T-helper 17 cell (primary cell): Measurements from ENCODE around the gene FOXK1. TPM values are rescaled to one million over a fixed set of nuclear protein-coding genes. Genes with fewer than 3 reads are reported as not detected.

Experiments used
- ATAC-seq: fragments of 150-1000 bp; cut with Tn5 transposase; 2 replicates; pipeline ENCODE4 v1.10.0; 2021; ENCODE audit warnings: mild to moderate bottlenecking, moderate library complexity
- DNase-seq, 3 donors: peaks; one replicate each; pipeline versions ENCODE4 v3.0.0 to v3.0.0-alpha.2; 2020 to 2021
- H3K9me3 ChIP-seq: one replicate; pipeline ENCODE4 v1.7.0; 2013; ENCODE audit warnings: low read length, mild to moderate bottlenecking; ENCODE audit not compliant: control insufficient read depth, poor library complexity, severe bottlenecking
- H3K27ac Mint-ChIP-seq: one replicate; pipeline ENCODE4 v1.8.0; 2022; ENCODE audit warnings: mild to moderate bottlenecking, moderate library complexity, mixed read lengths
- H3K27me3 Mint-ChIP-seq: one replicate; pipeline ENCODE4 v1.8.0; 2022; ENCODE audit warnings: mixed read lengths
- H3K36me3 Mint-ChIP-seq: one replicate; pipeline ENCODE4 v1.8.0; 2022; ENCODE audit warnings: low read depth, mixed read lengths
- H3K4me1 Mint-ChIP-seq: one replicate; pipeline ENCODE4 v1.8.0; 2022; ENCODE audit warnings: mild to moderate bottlenecking, mixed read lengths
- H3K4me3 Mint-ChIP-seq: one replicate; pipeline ENCODE4 v1.8.0; 2022; ENCODE audit warnings: mild to moderate bottlenecking, moderate library complexity, mixed read lengths
- total RNA-seq, 4 donors: library from RNA in 2 of 4; stranded (reverse) in 2 of 4; gene quantifications; one replicate each; pipeline ENCODE4 v1.2.3 and lab custom pipeline; 2022 to 2026

Gene FOXK1
- total RNA-seq, 2 donors from 2014 or later, result 59.8 to 60.9 TPM

DNA sequence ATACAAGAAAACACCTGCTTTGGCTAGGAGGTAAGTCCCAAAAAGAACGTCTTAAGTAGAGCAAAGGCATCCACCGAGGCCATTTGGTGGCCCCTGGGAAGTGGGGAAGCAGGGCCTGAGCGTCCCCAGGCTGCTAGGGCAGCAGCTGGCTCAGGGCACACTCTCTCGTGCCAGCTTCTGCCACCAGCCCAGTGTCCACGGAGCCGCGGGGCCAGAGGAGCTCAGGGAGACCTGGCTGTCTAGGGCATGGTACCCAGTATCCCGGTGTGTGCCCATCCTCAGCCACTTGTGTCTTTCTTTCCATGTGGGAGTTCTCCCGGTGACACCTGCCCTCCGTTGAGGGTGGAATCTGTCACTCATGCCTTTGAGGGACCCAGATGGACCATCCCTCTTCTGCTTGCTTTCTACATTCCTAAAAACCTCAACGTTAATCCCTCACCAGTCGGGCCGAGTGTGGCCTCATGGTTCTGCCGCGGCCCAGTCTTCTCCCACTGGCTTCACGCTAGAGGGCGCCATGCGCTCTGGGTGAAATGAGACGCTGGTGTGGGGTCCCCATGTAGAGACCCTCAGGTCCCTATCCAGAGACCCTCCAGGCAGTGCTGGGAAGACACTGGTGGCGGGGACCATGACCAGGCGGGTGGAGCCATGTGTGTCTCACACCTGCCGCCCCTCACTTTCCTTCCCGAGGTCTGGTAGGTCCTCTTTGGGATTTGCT, 83.8 kb downstream of the FOXK1 start:
- H3K27ac Mint-ChIP-seq, result peak overlapping the region; percentile 51
- no peaks in the 10 kb centered on the region for H3K36me3 Mint-ChIP-seq
- H3K4me3 Mint-ChIP-seq, result no peak overlapping the region
- no peak for ATAC-seq
- DNase-seq, result no peak
- peaks cover 2% of the 10 kb centered on the region for H3K4me1 Mint-ChIP-seq
- H3K9me3 ChIP-seq, result no peaks in the 10 kb centered on the region
- no peaks in the 10 kb centered on the region for H3K27me3 Mint-ChIP-seq

DNA sequence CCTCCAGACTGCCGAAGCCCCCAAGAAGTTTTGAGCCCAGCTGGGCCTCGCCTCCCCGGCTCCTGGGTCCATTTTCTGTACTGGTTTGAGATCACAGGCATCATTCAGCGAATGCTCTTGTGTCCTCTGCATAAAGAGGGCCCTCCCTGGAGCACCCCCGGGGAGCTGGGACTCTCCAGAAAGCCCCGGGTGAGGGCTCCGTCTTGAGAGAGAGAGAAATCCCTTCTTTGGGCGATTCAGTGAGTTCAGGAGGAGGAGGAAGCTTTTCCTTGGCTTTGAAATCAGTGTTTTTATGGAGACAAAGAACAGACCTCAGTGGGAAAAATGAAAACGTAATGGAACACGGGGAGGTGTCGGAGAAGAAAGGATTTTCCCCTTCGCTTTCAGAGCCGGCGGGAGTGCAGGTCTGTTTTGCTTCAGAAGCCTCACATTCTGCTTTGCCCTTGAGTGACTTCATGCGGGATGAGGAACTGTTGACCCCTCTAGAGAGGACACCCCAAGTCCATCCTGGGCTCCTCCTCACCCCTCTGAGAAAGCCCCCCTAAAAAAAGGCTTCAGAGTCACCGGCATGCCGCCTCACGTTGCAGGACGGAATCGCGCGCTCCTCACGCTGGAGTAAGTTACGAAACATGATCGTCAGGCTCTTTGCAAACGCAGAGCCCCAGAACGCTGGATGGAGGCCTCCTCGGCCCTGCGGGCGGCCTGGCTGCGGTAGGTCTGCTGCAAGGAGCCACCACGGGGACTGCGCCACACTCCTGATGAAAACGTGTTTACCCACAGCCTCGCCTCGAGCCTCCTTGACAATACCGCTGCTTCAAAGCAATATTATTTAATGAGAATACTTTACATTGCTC, 84.8 kb downstream of the FOXK1 start:
- H3K9me3 ChIP-seq, result no peaks in the 10 kb centered on the region
- Mint-ChIP-seq H3K27ac (no peak overlapping the region), H3K27me3 (no peaks in the 10 kb centered on the region), H3K36me3 (no peaks in the 10 kb centered on the region), H3K4me1 (peaks cover 2% of the 10 kb centered on the region), H3K4me3 (no peak overlapping the region)
- DNase-seq (no peak), ATAC-seq (no peak)

DNA sequence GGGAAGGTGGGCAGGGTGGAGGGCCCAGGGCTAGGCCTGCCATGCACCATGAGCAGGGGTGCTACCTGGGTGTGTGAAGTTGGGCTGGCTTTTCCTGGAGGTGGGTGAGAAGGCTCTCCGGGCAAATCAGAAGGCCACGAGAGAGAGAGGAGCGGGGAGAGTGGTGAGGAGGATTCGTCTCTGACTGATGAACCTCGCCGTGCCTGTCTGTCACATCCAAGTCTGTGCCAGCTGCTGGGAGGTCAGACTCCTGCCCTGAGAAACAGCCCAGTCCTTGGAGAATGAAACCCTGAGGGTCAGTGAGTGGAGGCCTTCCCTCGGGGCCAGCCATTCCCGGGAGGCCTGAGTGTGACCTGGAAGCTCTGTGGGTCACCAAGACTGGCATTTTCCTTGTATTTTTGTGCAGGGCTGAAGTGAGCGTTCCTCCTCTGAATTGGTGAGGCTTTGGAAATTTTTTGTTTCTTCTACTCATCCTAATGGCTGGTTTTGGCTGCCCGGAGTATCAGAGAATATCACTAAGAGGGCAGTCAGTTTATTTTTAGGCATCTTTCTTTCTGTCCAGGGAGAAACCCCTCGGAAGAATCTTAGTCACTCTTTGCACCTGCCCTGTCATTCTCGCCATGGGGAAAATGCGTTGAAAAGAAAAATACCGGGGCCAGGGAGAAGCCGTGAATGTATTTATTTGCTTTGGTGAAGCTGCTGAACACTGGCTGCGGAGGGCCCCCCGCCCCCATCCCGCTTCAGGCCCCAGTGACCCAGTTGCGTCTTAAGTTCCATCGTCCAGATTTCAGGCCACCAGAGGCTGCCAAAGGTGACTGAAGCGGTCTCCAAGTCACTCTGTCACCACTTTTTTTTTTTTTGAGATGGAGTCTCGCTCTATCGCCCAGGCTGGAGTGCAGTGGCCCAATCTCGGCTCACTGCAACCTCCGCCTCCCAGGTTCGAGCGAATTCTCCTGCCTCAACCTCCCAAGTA, 86.8 kb downstream of the FOXK1 start:
- no peak for DNase-seq
- Mint-ChIP-seq H3K36me3 (no peaks in the 10 kb centered on the region), H3K4me1 (peaks cover 5% of the 10 kb centered on the region)

DNA sequence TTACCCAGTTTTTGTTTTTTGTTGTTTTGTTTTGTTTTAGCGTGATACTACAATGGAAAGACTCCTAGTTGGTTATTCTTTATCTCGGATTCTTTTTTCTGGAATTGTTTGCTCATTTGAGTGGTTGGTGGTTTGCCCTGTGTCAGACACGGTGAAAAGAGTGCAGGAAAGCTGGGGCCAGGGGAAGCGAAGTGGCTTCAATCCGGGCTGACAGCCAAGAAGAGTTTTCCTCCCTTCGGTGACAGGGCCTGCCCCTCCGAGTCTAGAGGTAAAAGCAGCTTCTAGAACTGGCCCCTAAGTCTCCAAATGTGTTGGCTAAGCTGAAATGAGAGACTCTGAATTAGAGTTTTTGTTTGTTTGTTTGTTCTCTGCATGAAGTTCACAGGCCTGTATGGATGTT, 87.7 kb downstream of the FOXK1 start:
- Mint-ChIP-seq H3K27ac (peak overlapping the region; percentile 63), H3K27me3 (no peaks in the 10 kb centered on the region), H3K36me3 (no peaks in the 10 kb centered on the region), H3K4me1 (peaks cover 14% of the 10 kb centered on the region), H3K4me3 (no peak overlapping the region)
- no peaks in the 10 kb centered on the region for H3K9me3 ChIP-seq
- ATAC-seq, result no peak
- no peak for DNase-seq

More for the DNA sequence above, 86.8 kb downstream of the FOXK1 start:
- Mint-ChIP-seq H3K27ac (peak overlapping the region; percentile 63), H3K4me3 (no peak overlapping the region), H3K27me3 (no peaks in the 10 kb centered on the region)
- no peak for ATAC-seq
- no peaks in the 10 kb centered on the region for H3K9me3 ChIP-seq

DNA sequence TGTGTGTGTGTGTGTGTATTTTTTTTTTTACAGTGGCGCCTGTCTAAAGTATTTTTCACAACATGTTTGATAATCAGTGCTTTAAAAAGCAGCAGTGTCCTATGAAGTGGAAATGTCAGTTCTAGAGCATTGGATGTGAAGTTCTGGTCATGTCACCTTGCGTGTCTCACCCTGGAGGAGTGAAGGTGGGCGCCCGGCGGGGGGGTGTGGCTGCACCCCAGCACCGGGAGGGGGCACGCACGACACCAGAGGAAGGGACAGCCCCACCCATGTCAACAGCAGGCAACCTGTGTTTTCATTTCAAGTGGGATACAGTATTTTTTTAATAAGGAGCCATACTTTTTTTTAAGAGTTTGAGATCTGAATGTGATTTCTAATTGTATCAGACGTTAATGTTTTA, 88.8 kb downstream of the FOXK1 start:
- no peak for DNase-seq
- no peaks in the 10 kb centered on the region for H3K27me3 Mint-ChIP-seq
- ATAC-seq, result no peak
- H3K27ac Mint-ChIP-seq, result no peak overlapping the region
- peaks cover 20% of the 10 kb centered on the region for H3K4me1 Mint-ChIP-seq
- H3K4me3 Mint-ChIP-seq, result no peak overlapping the region
- no peaks in the 10 kb centered on the region for H3K36me3 Mint-ChIP-seq
- no peaks in the 10 kb centered on the region for H3K9me3 ChIP-seq

DNA sequence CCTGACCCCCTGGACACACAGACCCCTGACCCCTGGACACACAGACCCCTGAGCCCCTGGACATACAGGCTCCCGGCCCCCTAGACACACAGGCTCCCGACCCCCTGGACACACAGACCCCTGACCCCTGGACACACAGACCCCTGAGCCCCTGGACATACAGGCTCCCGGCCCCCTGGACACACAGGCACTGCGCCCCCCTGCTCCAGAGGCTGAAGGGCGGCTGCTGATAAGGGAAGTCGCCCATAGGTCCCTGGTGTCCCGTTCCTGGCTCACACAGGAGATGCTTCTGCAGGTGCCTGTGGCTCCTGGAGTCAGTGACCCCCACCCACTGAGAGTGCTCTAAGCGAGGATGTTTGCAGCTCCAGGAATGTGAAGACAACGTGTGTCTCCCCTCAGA, 89.6 kb downstream of the FOXK1 start:
- peaks cover 24% of the 10 kb centered on the region for H3K4me1 Mint-ChIP-seq
- ATAC-seq (no peak), DNase-seq (no peak)
- H3K27me3 Mint-ChIP-seq, result no peaks in the 10 kb centered on the region
- no peak overlapping the region for H3K4me3 Mint-ChIP-seq
- no peaks in the 10 kb centered on the region for H3K36me3 Mint-ChIP-seq
- no peaks in the 10 kb centered on the region for H3K9me3 ChIP-seq
- H3K27ac Mint-ChIP-seq, result no peak overlapping the region

DNA sequence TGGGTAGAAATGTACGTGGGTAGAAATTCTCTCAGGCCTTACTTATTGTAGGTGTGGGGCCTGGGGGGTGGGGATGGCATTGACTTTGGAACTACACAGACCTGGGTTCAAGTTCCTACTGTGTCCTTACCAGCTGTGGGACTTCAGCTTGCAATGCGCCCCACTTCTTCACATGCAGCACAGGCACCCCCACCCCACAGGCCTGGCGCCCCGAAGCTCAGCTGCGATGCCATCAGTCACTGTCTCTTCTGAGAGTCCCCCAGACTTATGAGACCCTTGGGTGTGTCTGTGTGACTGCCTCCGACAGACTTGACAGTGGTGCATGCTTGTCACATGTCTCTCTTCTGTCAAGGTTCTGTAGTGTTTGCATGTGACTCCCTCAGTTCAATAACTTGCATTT, 90.2 kb downstream of the FOXK1 start:
- H3K4me3 Mint-ChIP-seq, result no peak overlapping the region
- DNase-seq (no peak), ATAC-seq (no peak)
- H3K9me3 ChIP-seq, result no peaks in the 10 kb centered on the region
- H3K4me1 Mint-ChIP-seq, result peaks cover 28% of the 10 kb centered on the region
- no peaks in the 10 kb centered on the region for H3K27me3 Mint-ChIP-seq
- no peaks in the 10 kb centered on the region for H3K36me3 Mint-ChIP-seq
- H3K27ac Mint-ChIP-seq, result no peak overlapping the region

DNA sequence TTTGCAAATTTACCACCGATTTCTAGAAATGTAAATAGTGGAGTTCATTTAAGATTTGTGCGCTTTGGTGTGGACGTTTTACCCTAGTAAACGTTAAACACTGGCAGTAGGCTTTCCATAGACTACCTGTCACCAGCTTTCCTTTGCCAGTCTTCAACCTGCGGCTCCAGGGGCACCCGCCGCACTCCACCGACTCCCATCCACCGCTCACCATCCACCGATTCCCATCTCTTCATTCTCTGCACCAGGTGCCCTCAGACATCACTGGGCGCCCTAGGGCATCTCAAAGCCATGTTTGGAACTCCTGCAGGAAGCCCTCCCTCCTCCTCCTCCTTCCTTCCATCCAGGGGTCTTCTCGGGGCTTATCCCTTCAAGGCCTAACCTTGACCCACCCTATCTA, 91.9 kb downstream of the FOXK1 start:
- H3K4me1 Mint-ChIP-seq, result peaks cover 37% of the 10 kb centered on the region
- no peak for DNase-seq

DNA sequence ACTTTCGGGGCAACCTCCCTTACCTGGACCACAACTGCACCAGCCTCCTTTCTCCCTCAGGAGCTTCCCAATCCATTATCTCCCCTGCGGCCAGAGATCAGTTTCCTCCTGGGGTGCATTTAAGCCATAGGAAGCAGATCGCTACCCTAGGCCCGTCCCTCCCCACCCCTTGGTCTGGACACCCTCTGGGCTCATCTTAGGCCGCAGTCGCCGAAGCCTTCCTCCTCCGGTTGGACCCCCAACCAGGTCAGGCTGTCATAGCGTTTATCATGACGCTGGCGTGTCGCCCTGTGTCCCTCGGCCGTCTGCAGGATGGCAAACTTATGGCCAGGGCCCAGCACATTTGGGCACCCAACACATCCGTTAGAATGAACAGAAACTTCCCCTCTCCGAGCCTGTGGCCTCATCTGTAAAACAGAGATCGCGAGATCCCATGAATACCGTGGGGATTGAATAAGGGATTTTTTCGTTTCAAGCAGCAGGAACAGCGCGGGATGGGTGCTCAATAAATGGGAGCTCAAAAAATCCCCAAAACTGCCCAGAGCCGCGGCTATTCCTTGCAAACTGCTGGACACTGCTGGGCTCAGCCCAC, 92.7 kb downstream of the FOXK1 start:
- H3K9me3 ChIP-seq, result no peaks in the 10 kb centered on the region
- no peaks in the 10 kb centered on the region for H3K27me3 Mint-ChIP-seq
- ATAC-seq (peak; percentile 38), DNase-seq (no peak)
- H3K4me3 Mint-ChIP-seq, result peak overlapping the region; percentile 97
- peak overlapping the region; percentile 98 for H3K27ac Mint-ChIP-seq
- H3K36me3 Mint-ChIP-seq, result no peaks in the 10 kb centered on the region
- peaks cover 37% of the 10 kb centered on the region for H3K4me1 Mint-ChIP-seq

More for the DNA sequence above, 91.9 kb downstream of the FOXK1 start:
- no peaks in the 10 kb centered on the region for H3K9me3 ChIP-seq
- no peak for ATAC-seq
- Mint-ChIP-seq H3K36me3 (no peaks in the 10 kb centered on the region), H3K27me3 (no peaks in the 10 kb centered on the region), H3K4me3 (peak overlapping the region; percentile 97), H3K27ac (peak overlapping the region; percentile 98)

GRCh38 chr7:4775250-4775847, 93.3 kb downstream of the FOXK1 start, which contains the start of gene AP5Z1:
TSS of gene AP5Z1 (plus strand) at chr7:4775623. CDS start at chr7:4775716, 93 bp downstream.
- peaks cover 37% of the 10 kb centered on the region for H3K4me1 Mint-ChIP-seq
- H3K27ac Mint-ChIP-seq, result peak within 1 kb of the TSS; percentile 98
- no peaks in the 10 kb centered on the region for H3K9me3 ChIP-seq
- peak within 1 kb of the TSS; percentile 97 for H3K4me3 Mint-ChIP-seq
- peak; percentile 92 for ATAC-seq
- H3K27me3 Mint-ChIP-seq, result no peaks in the 10 kb centered on the region
- peak; percentile 90 to 96 (median 95) for DNase-seq
- H3K36me3 Mint-ChIP-seq, result no peaks in the 10 kb centered on the region

GRCh38 chr7:4775848-4776623, 93.9 kb downstream of the FOXK1 start:
- H3K36me3 Mint-ChIP-seq, result no peaks in the 10 kb centered on the region
- ATAC-seq (peak; percentile 35), DNase-seq (peak in 2 of 3 donors; percentile 30 to 35)
- H3K9me3 ChIP-seq, result no peaks in the 10 kb centered on the region
- peak overlapping the region; percentile 98 for H3K27ac Mint-ChIP-seq
- H3K27me3 Mint-ChIP-seq, result no peaks in the 10 kb centered on the region
- peak overlapping the region; percentile 97 for H3K4me3 Mint-ChIP-seq
- peaks cover 37% of the 10 kb centered on the region for H3K4me1 Mint-ChIP-seq

GRCh38 chr7:4779118-4779517, 97.0 kb downstream of the FOXK1 start:
- no peak overlapping the region for H3K27ac Mint-ChIP-seq
- H3K4me1 Mint-ChIP-seq, result peaks cover 31% of the 10 kb centered on the region
- no peak for ATAC-seq
- DNase-seq, result no peak
- no peaks in the 10 kb centered on the region for H3K9me3 ChIP-seq
- H3K27me3 Mint-ChIP-seq, result no peaks in the 10 kb centered on the region
- H3K36me3 Mint-ChIP-seq, result no peaks in the 10 kb centered on the region
- H3K4me3 Mint-ChIP-seq, result no peak overlapping the region
